ENCODE results near the gene DNAH12. TPM values are rescaled to one million over a fixed set of nuclear protein-coding genes. Genes with fewer than 3 reads are reported as not detected.

DNAH12 gene
- total RNA-seq, 1 experiment from 2014 or later = not detected

GRCh38 chr3:57559526-57559925, 15.4 kb upstream of the DNAH12 start:
- Histone ChIP-seq H3K9me3 (replicated peaks) (no peaks in the 10 kb centered on the region), H3K27ac (no peak overlapping the region)
- DNase-seq (ENCODE audit: low read depth in 1 of 2, low spot score in 2 of 2) = no peak

GRCh38 chr3:57557085-57557537, 13.0 kb upstream of the DNAH12 start:
- no peak overlapping the region for H3K27ac ChIP-seq
- peak in 1 of 2 experiments; percentile 33 for DNase-seq (ENCODE audit: low read depth in 1 of 2, low spot score in 2 of 2)
- H3K4me1 ChIP-seq (replicated peaks) = peaks cover 17% of the 10 kb centered on the region

More at GRCh38 chr3:57559526-57559925, 15.4 kb upstream of the DNAH12 start:
- H3K4me1 ChIP-seq (replicated peaks) = peaks cover 17% of the 10 kb centered on the region
- peaks cover 59% of the 10 kb centered on the region for H3K36me3 ChIP-seq
- H3K4me3 ChIP-seq = no peak overlapping the region
- no peaks in the 10 kb centered on the region for H3K27me3 ChIP-seq (replicated peaks)

GRCh38 chr3:57556459-57557084, 12.4 kb upstream of the DNAH12 start:
- DNase-seq (ENCODE audit: low read depth in 1 of 2, low spot score in 2 of 2) = peak in 1 of 2 experiments; percentile 42
- H3K27ac ChIP-seq = peak overlapping the region; percentile 91

More at GRCh38 chr3:57557085-57557537, 13.0 kb upstream of the DNAH12 start:
- Histone ChIP-seq H3K4me3 (peak overlapping the region; percentile 69), H3K36me3 (peaks cover 50% of the 10 kb centered on the region), H3K27me3 (replicated peaks) (no peaks in the 10 kb centered on the region), H3K9me3 (replicated peaks) (no peaks in the 10 kb centered on the region)

GRCh38 chr3:57555738-57556458, 11.8 kb upstream of the DNAH12 start, which contains the start of gene PDE12:
Gene PDE12, plus strand, starts transcription at chr3:57556274. Its CDS starts 106 bp downstream, at chr3:57556380.
- H3K27me3 ChIP-seq (replicated peaks) = no peaks in the 10 kb centered on the region
- H3K4me3 ChIP-seq = peak within 1 kb of the TSS; percentile 69
- peak within 1 kb of the TSS; percentile 91 for H3K27ac ChIP-seq
- H3K4me1 ChIP-seq (replicated peaks) = peaks cover 17% of the 10 kb centered on the region
- peak; percentile 85 to 95 for DNase-seq (ENCODE audit: low read depth in 1 of 2, low spot score in 2 of 2)
- peaks cover 39% of the 10 kb centered on the region for H3K36me3 ChIP-seq
- H3K9me3 ChIP-seq (replicated peaks) = no peaks in the 10 kb centered on the region

More at GRCh38 chr3:57556459-57557084, 12.4 kb upstream of the DNAH12 start:
- no peaks in the 10 kb centered on the region for H3K27me3 ChIP-seq (replicated peaks)
- peaks cover 17% of the 10 kb centered on the region for H3K4me1 ChIP-seq (replicated peaks)
- H3K4me3 ChIP-seq = peak overlapping the region; percentile 69
- H3K9me3 ChIP-seq (replicated peaks) = no peaks in the 10 kb centered on the region
- peaks cover 46% of the 10 kb centered on the region for H3K36me3 ChIP-seq

GRCh38 chr3:57555306-57555705, 11.2 kb upstream of the DNAH12 start:
- no peak for DNase-seq (ENCODE audit: low read depth in 1 of 2, low spot score in 2 of 2)
- H3K9me3 ChIP-seq (replicated peaks) = no peaks in the 10 kb centered on the region
- H3K36me3 ChIP-seq = peaks cover 34% of the 10 kb centered on the region
- no peak overlapping the region for H3K27ac ChIP-seq
- no peaks in the 10 kb centered on the region for H3K27me3 ChIP-seq (replicated peaks)
- H3K4me1 ChIP-seq (replicated peaks) = peaks cover 17% of the 10 kb centered on the region
- H3K4me3 ChIP-seq = peak overlapping the region; percentile 69

- Histone ChIP-seq H3K4me1 (replicated peaks) (no peaks in the 10 kb centered on the region), H3K36me3 (no peaks in the 10 kb centered on the region), H3K4me3 (no peak overlapping the region), H3K9me3 (replicated peaks) (no peaks in the 10 kb centered on the region), H3K27me3 (replicated peaks) (0 out of 2 replicates have a peak, but pooled peaks cover 4% of the 10 kb centered on the region), H3K27ac (no peak overlapping the region)
- no peak for DNase-seq (ENCODE audit: low read depth in 1 of 2, low spot score in 2 of 2)
Measured at GRCh38 chr3:57546616-57547015, 2.5 kb upstream of the DNAH12 start.

GRCh38 chr3:57545636-57546268, 1.6 kb upstream of the DNAH12 start:
- DNase-seq (ENCODE audit: low read depth in 1 of 2, low spot score in 2 of 2) = no peak
- H3K27ac ChIP-seq = no peak overlapping the region
- H3K4me3 ChIP-seq = no peak overlapping the region
- no peaks in the 10 kb centered on the region for H3K36me3 ChIP-seq
- 0 out of 2 replicates have a peak, but pooled peaks cover 4% of the 10 kb centered on the region for H3K27me3 ChIP-seq (replicated peaks)
- no peaks in the 10 kb centered on the region for H3K9me3 ChIP-seq (replicated peaks)
- no peaks in the 10 kb centered on the region for H3K4me1 ChIP-seq (replicated peaks)

GRCh38 chr3:57538465-57538864, 5.7 kb downstream of the DNAH12 start:
- no peak overlapping the region for H3K27ac ChIP-seq
- H3K27me3 ChIP-seq (replicated peaks) = 0 out of 2 replicates have a peak, but pooled peaks cover 4% of the 10 kb centered on the region
- H3K9me3 ChIP-seq (replicated peaks) = no peaks in the 10 kb centered on the region
- H3K4me1 ChIP-seq (replicated peaks) = no peaks in the 10 kb centered on the region
- H3K4me3 ChIP-seq = no peak overlapping the region
- H3K36me3 ChIP-seq = no peaks in the 10 kb centered on the region
- no peak for DNase-seq (ENCODE audit: low read depth in 1 of 2, low spot score in 2 of 2)

GRCh38 chr3:57530071-57530608, 14.0 kb downstream of the DNAH12 start:
- H3K4me3 ChIP-seq = no peak overlapping the region
- H3K4me1 ChIP-seq (replicated peaks) = no peaks in the 10 kb centered on the region
- no peaks in the 10 kb centered on the region for H3K27me3 ChIP-seq (replicated peaks)
- H3K9me3 ChIP-seq (replicated peaks) = no peaks in the 10 kb centered on the region
- no peak overlapping the region for H3K27ac ChIP-seq
- no peak for DNase-seq (ENCODE audit: low read depth in 1 of 2, low spot score in 2 of 2)
- H3K36me3 ChIP-seq = no peaks in the 10 kb centered on the region

GRCh38 chr3:57518276-57518915, 25.7 kb downstream of the DNAH12 start:
- H3K36me3 ChIP-seq = no peaks in the 10 kb centered on the region
- H3K27ac ChIP-seq = peak overlapping the region; percentile 51

GRCh38 chr3:57512166-57512565, 32.0 kb downstream of the DNAH12 start:
- DNase-seq (ENCODE audit: low read depth in 1 of 2, low spot score in 2 of 2) = no peak
- no peak overlapping the region for H3K4me3 ChIP-seq
- H3K27ac ChIP-seq = no peak overlapping the region
- no peaks in the 10 kb centered on the region for H3K36me3 ChIP-seq
- no peaks in the 10 kb centered on the region for H3K9me3 ChIP-seq (replicated peaks)
- no peaks in the 10 kb centered on the region for H3K4me1 ChIP-seq (replicated peaks)
- H3K27me3 ChIP-seq (replicated peaks) = 0 out of 2 replicates have a peak, but pooled peaks cover 2% of the 10 kb centered on the region

More at GRCh38 chr3:57518276-57518915, 25.7 kb downstream of the DNAH12 start:
- DNase-seq (ENCODE audit: low read depth in 1 of 2, low spot score in 2 of 2) = peak in 1 of 2 experiments; percentile 32
- Histone ChIP-seq H3K9me3 (replicated peaks) (no peaks in the 10 kb centered on the region), H3K27me3 (replicated peaks) (0 out of 2 replicates have a peak, but pooled peaks cover 2% of the 10 kb centered on the region), H3K4me3 (no peak overlapping the region), H3K4me1 (replicated peaks) (peaks cover 14% of the 10 kb centered on the region)

GRCh38 chr3:57505901-57506300, 38.2 kb downstream of the DNAH12 start:
- no peaks in the 10 kb centered on the region for H3K4me1 ChIP-seq (replicated peaks)
- no peaks in the 10 kb centered on the region for H3K36me3 ChIP-seq
- no peaks in the 10 kb centered on the region for H3K9me3 ChIP-seq (replicated peaks)
- H3K27me3 ChIP-seq (replicated peaks) = no peaks in the 10 kb centered on the region
- no peak overlapping the region for H3K27ac ChIP-seq
- DNase-seq (ENCODE audit: low read depth in 1 of 2, low spot score in 2 of 2) = no peak
- H3K4me3 ChIP-seq = no peak overlapping the region

GRCh38 chr3:57500506-57500905, 43.6 kb downstream of the DNAH12 start:
- Histone ChIP-seq H3K36me3 (no peaks in the 10 kb centered on the region), H3K4me3 (no peak overlapping the region), H3K27me3 (replicated peaks) (no peaks in the 10 kb centered on the region)

More at GRCh38 chr3:57500506-57500905, 43.6 kb downstream of the DNAH12 start:
- Histone ChIP-seq H3K4me1 (replicated peaks) (no peaks in the 10 kb centered on the region), H3K27ac (no peak overlapping the region), H3K9me3 (replicated peaks) (no peaks in the 10 kb centered on the region)
- DNase-seq (ENCODE audit: low read depth in 1 of 2, low spot score in 2 of 2) = no peak

All from SJSA1 (cell line).